ENCODE data around the gene APLF. TPM values are rescaled to one million over a fixed set of nuclear protein-coding genes. Genes with fewer than 3 reads are reported as not detected.

APLF gene
- total RNA-seq, 4 donors from 2014 or later = 2.9 to 28.5 (median 8.1) TPM

DNA sequence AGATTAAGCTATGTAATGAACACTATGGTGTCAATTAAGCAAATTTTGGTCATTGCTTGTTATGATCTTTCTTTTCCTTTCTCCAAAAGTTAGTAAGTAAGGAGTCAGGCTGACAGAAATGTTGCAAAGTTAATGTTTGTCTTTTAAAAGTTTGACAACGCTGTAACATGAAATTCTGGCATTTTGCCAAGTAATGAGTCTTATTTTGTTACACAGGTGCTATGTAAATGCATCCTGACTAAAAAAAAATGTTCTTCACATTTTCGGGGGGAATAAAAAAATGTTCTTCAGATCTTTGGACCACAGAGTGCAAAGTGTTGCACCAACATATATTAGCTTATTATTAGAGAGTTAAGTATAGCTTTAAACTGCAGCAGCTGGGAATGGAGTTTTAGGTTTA is 121.2 kb downstream of the APLF start:
- no peak overlapping the region for H3K27ac ChIP-seq
- intact Hi-C loops (cut with DNase I; ENCODE audit: low total_unique reads) = no loop called here
- no peak for TF ChIP-seq POLR2AphosphoS5 (IDR thresholded peaks at IDR 0.05)
- TF ChIP-seq, protein P1, sequence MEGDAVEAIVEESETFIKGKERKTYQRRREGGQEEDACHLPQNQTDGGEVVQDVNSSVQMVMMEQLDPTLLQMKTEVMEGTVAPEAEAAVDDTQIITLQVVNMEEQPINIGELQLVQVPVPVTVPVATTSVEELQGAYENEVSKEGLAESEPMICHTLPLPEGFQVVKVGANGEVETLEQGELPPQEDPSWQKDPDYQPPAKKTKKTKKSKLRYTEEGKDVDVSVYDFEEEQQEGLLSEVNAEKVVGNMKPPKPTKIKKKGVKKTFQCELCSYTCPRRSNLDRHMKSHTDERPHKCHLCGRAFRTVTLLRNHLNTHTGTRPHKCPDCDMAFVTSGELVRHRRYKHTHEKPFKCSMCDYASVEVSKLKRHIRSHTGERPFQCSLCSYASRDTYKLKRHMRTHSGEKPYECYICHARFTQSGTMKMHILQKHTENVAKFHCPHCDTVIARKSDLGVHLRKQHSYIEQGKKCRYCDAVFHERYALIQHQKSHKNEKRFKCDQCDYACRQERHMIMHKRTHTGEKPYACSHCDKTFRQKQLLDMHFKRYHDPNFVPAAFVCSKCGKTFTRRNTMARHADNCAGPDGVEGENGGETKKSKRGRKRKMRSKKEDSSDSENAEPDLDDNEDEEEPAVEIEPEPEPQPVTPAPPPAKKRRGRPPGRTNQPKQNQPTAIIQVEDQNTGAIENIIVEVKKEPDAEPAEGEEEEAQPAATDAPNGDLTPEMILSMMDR (IDR thresholded peaks at IDR 0.05) = no peak
- TF ChIP-seq EP300 (IDR thresholded peaks at IDR 0.05; ENCODE audit: low read depth) = no peak
- no peak for TF ChIP-seq POLR2A (IDR thresholded peaks at IDR 0.05)
- in situ Hi-C loops (cut with MboI; ENCODE audit: low pct_ligation_motif_present in 1 of 4, low pct_unique_long_range_greater_than_20kb in 1 of 4, low sequenced_read_pairs in 3 of 4) = no loop called here
- 51 to 65% methylated on average over 2 of the region's 2 CpGs for WGBS, 2 donors (ENCODE audit: low coverage in 1 of 2)
- no peaks in the 10 kb centered on the region for H3K27me3 ChIP-seq
- no peaks in the 10 kb centered on the region for H3K36me3 ChIP-seq
- H3K4me1 ChIP-seq = no peaks in the 10 kb centered on the region
- DNase-seq = no peak
- H3K9me3 ChIP-seq = no peaks in the 10 kb centered on the region
- no peak overlapping the region for H3K4me3 ChIP-seq

DNA sequence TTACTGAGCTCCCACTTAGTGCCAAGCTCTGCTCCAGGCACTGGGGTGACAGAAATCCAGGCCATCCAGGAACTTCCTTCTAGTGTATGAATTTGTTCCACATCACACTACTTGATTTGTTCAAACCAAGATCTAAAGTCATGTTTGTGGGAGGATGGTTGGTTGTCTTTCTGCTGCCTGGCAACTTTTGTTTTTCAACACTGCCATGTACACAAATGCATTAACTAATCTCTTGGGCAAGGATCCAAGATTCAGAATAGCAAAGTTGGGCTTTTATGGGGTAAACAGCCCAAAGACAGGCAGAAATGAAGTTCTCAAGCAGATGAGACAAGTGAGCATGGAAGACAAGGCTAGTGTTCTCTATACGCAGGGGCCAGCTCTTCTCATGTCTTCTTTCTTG is 122.6 kb downstream of the APLF start:
- no peak for DNase-seq
- Histone ChIP-seq H3K4me1 (no peaks in the 10 kb centered on the region), H3K36me3 (no peaks in the 10 kb centered on the region), H3K4me3 (no peak overlapping the region), H3K9me3 (no peaks in the 10 kb centered on the region), H3K27me3 (no peaks in the 10 kb centered on the region), H3K27ac (no peak overlapping the region)
- in situ Hi-C loops (cut with MboI; ENCODE audit: low pct_ligation_motif_present in 1 of 4, low pct_unique_long_range_greater_than_20kb in 1 of 4, low sequenced_read_pairs in 3 of 4) = no loop called here
- WGBS, 2 donors (ENCODE audit: low coverage in 1 of 2) = 88% methylated on average over 1 of the region's 1 CpG; no CpG with 5 or more reads in 1 of the 2 donors
- intact Hi-C loops (cut with DNase I; ENCODE audit: low total_unique reads) = no loop called here
- TF ChIP-seq POLR2A (IDR thresholded peaks at IDR 0.05) = no peak
- TF ChIP-seq EP300 (IDR thresholded peaks at IDR 0.05; ENCODE audit: low read depth) = no peak
- TF ChIP-seq, protein P1 (IDR thresholded peaks at IDR 0.05) = no peak
- TF ChIP-seq POLR2AphosphoS5 (IDR thresholded peaks at IDR 0.05) = no peak

DNA sequence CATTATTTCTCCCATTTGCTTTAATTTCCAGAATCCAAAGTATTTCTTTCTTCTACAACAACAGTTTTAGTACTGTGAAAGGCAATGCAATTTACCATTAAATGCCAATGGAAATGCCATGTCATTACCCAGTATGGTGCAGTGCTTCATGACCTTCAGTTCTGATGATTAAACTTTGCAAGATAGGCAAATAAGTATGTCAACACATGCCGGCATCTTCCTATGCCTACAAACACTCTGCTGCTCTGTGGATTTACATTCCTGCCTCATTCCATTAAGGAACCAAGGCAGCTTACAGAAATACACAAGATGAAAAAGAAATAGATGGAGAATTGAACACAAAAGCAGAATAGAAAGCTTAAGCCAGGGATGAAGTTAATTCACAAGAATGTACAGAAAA is 123.3 kb downstream of the APLF start:
- intact Hi-C loops (cut with DNase I; ENCODE audit: low total_unique reads) = no loop called here
- DNase-seq = no peak
- Histone ChIP-seq H3K4me1 (no peaks in the 10 kb centered on the region), H3K27ac (no peak overlapping the region), H3K36me3 (no peaks in the 10 kb centered on the region), H3K9me3 (no peaks in the 10 kb centered on the region), H3K4me3 (no peak overlapping the region), H3K27me3 (no peaks in the 10 kb centered on the region)
- 83 to 89% methylated on average over 1 of the region's 1 CpG for WGBS, 2 donors (ENCODE audit: low coverage in 1 of 2)
- in situ Hi-C loops (cut with MboI; ENCODE audit: low pct_ligation_motif_present in 1 of 4, low pct_unique_long_range_greater_than_20kb in 1 of 4, low sequenced_read_pairs in 3 of 4) = no loop called here
- TF ChIP-seq POLR2A (IDR thresholded peaks at IDR 0.05) = no peak
- TF ChIP-seq EP300 (IDR thresholded peaks at IDR 0.05; ENCODE audit: low read depth) = no peak

DNA sequence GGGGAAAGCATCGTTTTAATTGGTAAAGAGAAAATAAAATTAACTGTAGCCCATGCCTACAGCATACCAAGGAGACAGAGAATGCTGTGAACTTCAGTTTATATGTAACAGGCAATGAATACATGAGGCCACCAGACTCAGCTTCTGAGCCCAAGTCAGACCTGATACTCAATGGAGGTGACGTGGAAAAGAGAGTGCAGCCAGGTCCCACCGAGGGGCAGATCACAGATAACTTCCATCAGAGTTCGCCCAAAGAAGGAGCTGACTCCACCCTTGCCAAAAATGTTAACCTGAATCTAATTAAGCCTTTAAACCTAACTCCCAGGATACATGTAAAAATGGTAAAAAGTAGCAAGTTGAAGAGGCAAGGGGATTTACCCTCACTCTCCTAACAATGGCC is 123.8 kb downstream of the APLF start:
- in situ Hi-C loops (cut with MboI; ENCODE audit: low pct_ligation_motif_present in 1 of 4, low pct_unique_long_range_greater_than_20kb in 1 of 4, low sequenced_read_pairs in 3 of 4) = no loop called here
- intact Hi-C loops (cut with DNase I; ENCODE audit: low total_unique reads) = no loop called here
- 73 to 87% methylated on average over 4 of the region's 4 CpGs for WGBS, 2 donors (ENCODE audit: low coverage in 1 of 2)

More for the DNA sequence above, 123.8 kb downstream of the APLF start:
- TF ChIP-seq EP300 (IDR thresholded peaks at IDR 0.05; ENCODE audit: low read depth) (no peak), POLR2A (IDR thresholded peaks at IDR 0.05) (no peak), POLR2AphosphoS5 (IDR thresholded peaks at IDR 0.05) (no peak)
- TF ChIP-seq, protein P1 (IDR thresholded peaks at IDR 0.05) = no peak
- H3K4me1 ChIP-seq = no peaks in the 10 kb centered on the region
- H3K9me3 ChIP-seq = no peaks in the 10 kb centered on the region
- no peak overlapping the region for H3K27ac ChIP-seq
- H3K36me3 ChIP-seq = no peaks in the 10 kb centered on the region
- no peak for DNase-seq
- no peaks in the 10 kb centered on the region for H3K27me3 ChIP-seq
- no peak overlapping the region for H3K4me3 ChIP-seq
